NCI-H187 (cell line): ENCODE data around the gene SNX17.
A peak's percentile ranks its signal among the peaks of the same experiment; 100 is the strongest.

Experiments used
- DNase-seq, 2 experiments: peaks; one replicate each; lab custom pipeline; 2025; lab: John Stamatoyannopoulos, UW

SNX17 gene

DNA sequence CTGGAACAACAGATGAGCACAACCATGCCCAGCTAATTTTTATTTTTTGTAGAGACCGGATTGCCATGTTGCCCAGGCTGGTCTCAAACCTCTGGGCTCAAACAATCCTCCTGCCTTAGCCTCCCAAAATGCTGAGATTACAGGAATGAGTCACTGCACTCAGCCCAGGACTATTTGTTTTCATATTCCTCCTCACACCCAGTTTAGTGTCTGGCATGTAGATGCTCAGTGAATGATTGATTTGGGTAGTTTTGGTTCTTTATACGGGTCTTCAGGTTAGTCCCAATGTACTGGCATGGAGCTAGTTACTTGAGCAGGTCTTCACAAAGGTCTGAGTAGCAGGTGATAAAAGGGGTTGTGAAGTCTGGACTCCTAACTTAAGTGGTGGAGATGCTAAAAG, 6.5 kb upstream of the SNX17 start:
- DNase-seq = no peak

- DNase-seq = peak in 1 of 2 experiments; percentile 64
These were observed 868 bp upstream of the SNX17 start for GRCh38 chr2:27369471-27370025.

DNA sequence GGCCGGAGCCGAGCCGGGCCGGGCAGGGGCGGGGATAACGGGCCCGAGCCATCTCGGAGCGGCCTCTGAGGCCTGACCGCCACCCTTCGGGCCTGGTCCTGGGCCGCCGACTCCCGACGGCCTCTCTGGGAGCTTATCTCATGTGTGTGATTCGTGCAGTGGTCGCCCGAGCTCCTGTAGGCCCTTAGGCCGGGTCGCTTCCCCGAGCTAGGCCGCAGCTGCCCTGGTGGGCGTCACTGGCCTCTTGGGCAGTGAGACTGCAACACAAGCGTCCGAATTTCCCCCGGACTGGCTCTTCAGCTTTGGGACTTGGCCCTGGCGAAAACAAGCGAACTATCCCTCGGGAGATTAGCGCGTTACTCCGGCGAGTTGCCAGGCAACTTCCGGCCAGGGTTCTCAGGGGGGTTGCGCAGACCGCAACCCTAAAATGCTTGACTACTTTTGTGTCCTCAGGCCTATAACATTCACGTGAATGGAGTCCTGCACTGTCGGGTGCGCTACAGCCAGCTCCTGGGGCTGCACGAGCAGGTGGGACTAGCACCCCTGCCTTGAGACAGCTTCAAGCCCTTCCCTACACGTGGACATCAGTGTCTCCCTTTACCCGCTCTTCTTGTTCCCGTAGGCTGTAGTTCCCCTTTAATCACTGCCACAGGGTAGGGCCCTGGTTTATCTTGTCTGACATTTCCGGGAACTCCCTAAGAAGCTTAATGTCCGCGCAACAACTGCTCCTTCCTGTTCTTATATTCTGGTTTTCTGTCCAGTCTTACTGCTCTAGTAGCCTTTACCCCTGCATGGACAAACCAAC, 602 bp downstream of the SNX17 start:
- no peak for DNase-seq

GRCh38 chr2:27372937-27373336, 2.5 kb downstream of the SNX17 start:
- no peak for DNase-seq

DNA sequence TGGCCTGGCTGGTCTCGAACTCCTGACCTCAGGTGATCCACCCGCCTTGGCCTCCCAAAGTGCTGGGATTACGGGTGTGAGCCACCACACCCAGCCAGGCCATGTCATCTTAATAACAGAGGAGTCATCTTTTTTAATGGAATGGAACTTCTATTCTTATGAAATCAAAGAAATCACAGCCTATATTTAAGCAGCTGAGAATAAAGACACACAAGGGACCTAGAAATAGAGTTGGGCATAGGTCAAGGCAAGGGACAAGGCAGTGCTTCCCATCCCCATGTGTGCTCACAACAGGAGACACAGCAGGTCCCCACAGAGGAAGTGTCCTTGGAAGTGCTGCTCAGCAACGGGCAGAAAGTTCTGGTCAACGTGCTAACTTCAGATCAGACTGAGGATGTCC, 3.2 kb downstream of the SNX17 start:
- no peak for DNase-seq

- DNase-seq = no peak
These were observed 5.2 kb downstream of the SNX17 start for GRCh38 chr2:27375513-27376099.

- no peak for DNase-seq
These were observed 5.9 kb downstream of the SNX17 start for GRCh38 chr2:27376151-27376865.

DNA sequence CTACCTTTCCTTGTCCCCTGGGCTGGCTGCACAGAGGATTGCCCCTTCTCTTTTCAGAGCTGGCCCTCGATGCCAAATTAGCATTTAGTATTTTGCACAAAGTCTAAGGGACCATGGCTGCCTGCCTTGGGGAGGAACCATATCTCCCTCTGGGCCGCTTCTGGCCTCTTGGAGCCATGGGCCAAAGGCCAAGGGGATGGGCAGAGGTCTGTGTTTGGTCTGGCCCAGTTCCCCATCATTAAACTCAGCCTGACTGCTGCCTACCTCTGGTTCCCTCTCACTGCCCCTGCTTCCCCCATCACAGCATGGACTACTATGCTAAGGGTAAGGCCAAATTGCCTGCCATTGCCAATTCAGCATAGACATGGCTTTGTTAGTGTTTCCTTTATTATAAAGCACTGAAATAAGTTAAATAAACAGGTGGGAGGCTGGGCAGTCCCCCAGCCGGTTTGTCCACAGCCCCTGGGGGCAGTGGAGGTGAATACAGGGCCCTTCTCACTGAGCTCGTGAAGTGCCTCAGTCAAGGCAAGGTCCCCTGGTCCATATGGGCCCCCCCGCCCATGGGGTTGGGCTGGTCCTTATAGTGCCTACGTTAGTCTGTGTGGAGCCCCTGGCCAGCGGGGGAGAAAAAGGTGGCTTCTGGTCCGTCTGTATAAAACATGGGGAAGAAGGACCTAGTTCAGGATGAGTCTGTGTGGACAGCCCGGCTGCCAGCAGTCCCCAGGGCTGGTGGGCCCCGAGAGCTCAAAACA, 6.6 kb downstream of the SNX17 start:
- no peak for DNase-seq

DNA sequence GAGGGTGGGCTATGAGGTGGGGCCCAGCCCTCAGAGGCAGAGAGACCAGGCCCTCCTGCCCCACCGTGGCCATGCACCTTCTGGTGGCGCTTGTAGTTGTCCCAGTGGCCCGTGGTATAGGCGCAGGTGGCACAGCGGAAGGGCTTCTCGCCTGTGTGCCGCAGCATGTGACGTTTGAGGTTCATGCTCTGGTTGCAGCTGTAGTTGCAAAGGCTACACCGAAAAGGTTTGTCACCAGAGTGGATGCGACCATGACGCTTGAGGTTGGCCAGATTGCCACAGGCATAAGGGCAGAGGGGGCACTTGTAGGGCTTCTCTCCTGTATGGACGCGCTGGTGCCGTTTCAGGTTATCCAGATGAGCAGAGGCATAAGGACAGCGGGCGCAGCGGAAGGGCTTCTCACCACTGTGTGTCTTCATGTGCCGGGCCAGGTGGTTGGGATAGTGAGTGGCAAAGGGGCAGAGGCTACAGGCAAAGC, 7.2 kb downstream of the SNX17 start:
- no peak for DNase-seq

- DNase-seq = no peak
These were observed 7.8 kb downstream of the SNX17 start for GRCh38 chr2:27378096-27378808.

DNA sequence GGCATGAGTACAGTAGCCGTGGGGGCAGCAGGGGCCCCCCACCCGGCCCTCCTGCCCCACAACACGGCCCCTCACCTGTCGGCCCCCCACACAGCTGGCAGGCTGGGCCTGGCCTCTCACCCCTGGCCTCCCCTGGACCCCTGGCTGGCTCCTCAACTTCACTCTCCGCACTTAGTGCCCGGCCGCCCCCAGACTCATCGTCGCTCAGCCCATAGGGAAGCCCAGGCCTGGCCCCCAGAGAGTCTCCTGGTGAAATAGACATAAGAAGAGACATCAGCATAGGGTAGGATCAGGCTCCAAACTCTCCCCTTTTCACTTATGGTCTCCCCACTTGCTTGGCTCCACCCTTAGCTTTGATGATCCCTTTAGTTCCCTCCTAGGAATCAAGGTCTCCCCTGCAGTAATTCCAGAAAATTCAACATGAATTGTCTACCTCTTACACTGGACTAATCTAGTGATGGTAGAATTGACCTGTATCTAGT, 8.4 kb downstream of the SNX17 start:
- no peak for DNase-seq

- DNase-seq = no peak
These were observed 9.0 kb downstream of the SNX17 start for GRCh38 chr2:27379383-27379835.

GRCh38 chr2:27379836-27380625, 9.6 kb downstream of the SNX17 start:
- no peak for DNase-seq

DNA sequence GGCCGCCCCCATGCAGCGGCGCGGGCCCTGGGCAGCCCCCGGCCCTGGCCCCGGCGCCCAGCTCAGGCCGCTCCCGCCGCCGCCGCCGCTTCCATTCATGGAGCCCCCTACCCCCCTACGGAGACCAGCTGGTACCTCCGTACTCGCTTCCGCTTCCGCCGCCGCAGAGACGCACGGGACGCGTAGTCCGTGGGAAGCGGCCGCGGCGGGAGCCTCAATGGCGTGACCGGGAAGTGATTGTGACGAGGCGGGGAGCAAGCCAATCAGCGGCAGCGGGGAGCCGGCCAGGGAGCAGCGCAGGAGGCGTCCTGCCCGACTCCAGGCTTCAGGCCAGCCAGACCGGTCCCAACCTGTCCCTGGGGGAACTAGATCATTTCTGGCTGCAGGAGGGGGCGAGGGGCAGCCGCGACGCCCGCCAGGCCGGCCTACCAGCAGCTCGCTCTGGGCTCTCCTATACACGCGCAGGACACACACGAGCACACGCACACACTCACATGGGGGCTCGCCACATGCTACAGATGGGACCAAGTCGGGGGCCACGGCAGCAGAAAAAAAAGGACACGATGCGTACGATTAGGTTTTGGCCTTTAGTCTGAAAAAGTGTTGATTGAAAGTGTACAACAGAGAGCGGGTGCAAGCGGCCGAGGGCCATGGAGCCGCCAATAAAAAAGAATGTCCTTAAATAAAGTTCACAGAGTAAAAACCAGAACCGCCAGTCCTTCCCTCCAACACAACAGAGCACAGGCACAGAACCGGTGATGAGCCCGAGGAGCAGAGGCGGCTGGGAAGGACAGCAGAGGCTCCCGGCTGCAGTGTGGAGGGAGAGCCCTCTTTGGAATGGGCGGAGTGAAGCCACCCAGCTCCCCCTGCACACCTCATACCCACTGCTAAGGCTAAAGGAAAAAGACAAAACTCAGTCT, 10.5 kb downstream of the SNX17 start, which contains the start of gene ZNF513:
ZNF513 (minus strand) TSS at position 109 of the 920 bp plus-strand sequence. CDS start 208 bp downstream, outside the sequence.
- DNase-seq = peak; percentile 69 to 96

- DNase-seq = no peak
These were observed 11.3 kb downstream of the SNX17 start for GRCh38 chr2:27381577-27382181.

GRCh38 chr2:27390822-27391679, 20.6 kb downstream of the SNX17 start:
- DNase-seq = no peak

- DNase-seq = no peak
These were observed 22.8 kb downstream of the SNX17 start for GRCh38 chr2:27393225-27393624.
